Uterus (tissue), 4 donors: ENCODE results near the gene ADRB1. TPM values are rescaled to one million over a fixed set of nuclear protein-coding genes. Genes with fewer than 3 reads are reported as not detected.

Source experiments
- DNase-seq, 2 donors: peaks; one replicate each; pipeline ENCODE4 v3.0.0-alpha.2; 2019 to 2020
- H3K27ac ChIP-seq, 2 donors: fragments of 200-600 bp; sonication (generic); 1 replicate in 1 of 2; 2 replicates in 1 of 2; pipeline ENCODE4 v1.5.1; 2016 to 2018
- H3K27me3 ChIP-seq, 2 donors: fragments of 200-600 bp; sonication (generic); one replicate each; pipeline ENCODE4 v1.5.1; 2018 to 2019; ENCODE audit warnings: control low read depth in 1 of 2
- H3K36me3 ChIP-seq, 2 donors: fragments of 200-600 bp; sonication (generic); one replicate each; pipeline ENCODE4 v1.5.1; 2019; ENCODE audit warnings: control low read depth in 1 of 2
- H3K4me1 ChIP-seq, 2 donors: fragments of 200-600 bp; sonication (generic); one replicate each; pipeline ENCODE4 v1.5.1; 2018 to 2019; ENCODE audit warnings: control low read depth in 1 of 2
- H3K4me3 ChIP-seq, 2 donors: fragments of 200-600 bp; sonication (generic); 1 replicate in 1 of 2; 2 replicates in 1 of 2; pipeline ENCODE4 v1.5.1; 2018 to 2019; ENCODE audit warnings: mild to moderate bottlenecking in 1 of 2
- H3K9me3 ChIP-seq, 2 donors: fragments of 200-600 bp; sonication (generic); one replicate each; pipeline ENCODE4 v1.5.1; 2019; ENCODE audit warnings: control low read depth in 1 of 2
- CTCF ChIP-seq, 4 experiments: fragments of 200-600 bp in 2 of 4; fragments of 450-650 bp in 2 of 4; sonication (generic) in 2 of 4; IDR thresholded peaks; one replicate each; pipeline ENCODE4 v1.5.1; 2016 to 2019; ENCODE audit warnings: antibody characterized with exemption in 4 of 4, mild to moderate bottlenecking in 2 of 4, moderate library complexity in 1 of 4
- POLR2A ChIP-seq, 2 donors: fragments of 450-650 bp; IDR thresholded peaks; one replicate each; pipeline ENCODE4 v1.6.1; 2016; ENCODE audit warnings: antibody characterized with exemption in 2 of 2, mild to moderate bottlenecking in 1 of 2, moderate library complexity in 1 of 2
- intact Hi-C: fragments of 100-400 bp; cut with DNase I; formaldehyde crosslinking; loops from one replicate; pipeline ENCODE4 v1.15.1; 2023; ENCODE audit warnings: low total_unique reads
- total RNA-seq, 4 donors: library from RNA; depleted of rRNA in 3 of 4; stranded (reverse); fragments of >200 nt in 3 of 4; gene quantifications; one replicate each; pipeline versions ENCODE4 v1.1.0 to v1.2.4, GENCODE V29; 2014 to 2023
- donor health status: DM: yes; HTN: yes; CAD: no.

ADRB1 gene
- total RNA-seq, 4 donors from 2014 or later = 0.18 TPM; not detected in 3

- no peaks in the 10 kb centered on the region for H3K36me3 ChIP-seq
- H3K4me3 ChIP-seq = no peak overlapping the region
- H3K4me1 ChIP-seq = no peaks in the 10 kb centered on the region
- DNase-seq = no peak
- intact Hi-C loops = no loop called here
- H3K27me3 ChIP-seq = no peaks in the 10 kb centered on the region
- H3K9me3 ChIP-seq = no peaks in the 10 kb centered on the region
- no peak overlapping the region for H3K27ac ChIP-seq
- no peak for TF ChIP-seq POLR2A (IDR thresholded peaks at IDR 0.05)
- TF ChIP-seq CTCF (IDR thresholded peaks at IDR 0.05) = no peak
These were observed 18.0 kb upstream of the ADRB1 start for GRCh38 chr10:114025611-114026130.

GRCh38 chr10:114026189-114027040 is 17.3 kb upstream of the ADRB1 start:
- Histone ChIP-seq H3K4me1 (no peaks in the 10 kb centered on the region), H3K27me3 (no peaks in the 10 kb centered on the region), H3K4me3 (no peak overlapping the region), H3K27ac (no peak overlapping the region), H3K36me3 (no peaks in the 10 kb centered on the region), H3K9me3 (no peaks in the 10 kb centered on the region)
- DNase-seq = no peak
- intact Hi-C loops = no loop called here
- no peak for TF ChIP-seq POLR2A (IDR thresholded peaks at IDR 0.05)
- no peak for TF ChIP-seq CTCF (IDR thresholded peaks at IDR 0.05)

- H3K27ac ChIP-seq = no peak overlapping the region
- no peak overlapping the region for H3K4me3 ChIP-seq
- no peak for TF ChIP-seq CTCF (IDR thresholded peaks at IDR 0.05)
- TF ChIP-seq POLR2A (IDR thresholded peaks at IDR 0.05) = no peak
- H3K9me3 ChIP-seq = no peaks in the 10 kb centered on the region
- DNase-seq = no peak
- no peaks in the 10 kb centered on the region for H3K36me3 ChIP-seq
- intact Hi-C loops = no loop called here
- H3K4me1 ChIP-seq = no peaks in the 10 kb centered on the region
- H3K27me3 ChIP-seq = no peaks in the 10 kb centered on the region
These were observed 16.6 kb upstream of the ADRB1 start for GRCh38 chr10:114027041-114027394.

GRCh38 chr10:114027951-114028350 is 15.7 kb upstream of the ADRB1 start:
- H3K9me3 ChIP-seq = no peaks in the 10 kb centered on the region
- no peak overlapping the region for H3K4me3 ChIP-seq
- no peaks in the 10 kb centered on the region for H3K4me1 ChIP-seq
- intact Hi-C loops = no loop called here
- no peak overlapping the region for H3K27ac ChIP-seq
- DNase-seq = no peak
- H3K27me3 ChIP-seq = no peaks in the 10 kb centered on the region
- no peaks in the 10 kb centered on the region for H3K36me3 ChIP-seq
- TF ChIP-seq CTCF (IDR thresholded peaks at IDR 0.05) = no peak

GRCh38 chr10:114028425-114028824 is 15.2 kb upstream of the ADRB1 start:
- no peak for DNase-seq
- intact Hi-C loops = no loop called here
- no peak overlapping the region for H3K27ac ChIP-seq

More at GRCh38 chr10:114028425-114028824, 15.2 kb upstream of the ADRB1 start:
- Histone ChIP-seq H3K9me3 (no peaks in the 10 kb centered on the region), H3K4me1 (no peaks in the 10 kb centered on the region), H3K27me3 (no peaks in the 10 kb centered on the region), H3K4me3 (no peak overlapping the region), H3K36me3 (no peaks in the 10 kb centered on the region)
- TF ChIP-seq CTCF (IDR thresholded peaks at IDR 0.05) = no peak
- TF ChIP-seq POLR2A (IDR thresholded peaks at IDR 0.05) = no peak
